Trophoblast cell (in vitro differentiated cells and primary cell): ENCODE results near the gene HNF4A.

Source experiments
- DNase-seq, 2 donors: peaks; one replicate each; pipeline ENCODE4 v3.0.0-alpha.2; 2016
- H2AFZ ChIP-seq: 2 replicates; pipeline ENCODE4 v1.6.1; 2013; ENCODE audit warnings: low read length, moderate library complexity, mild to moderate bottlenecking; ENCODE audit not compliant: insufficient read depth, poor library complexity
- H2AK5ac ChIP-seq: 2 replicates; pipeline ENCODE4 v1.6.1; 2013; ENCODE audit warnings: mild to moderate bottlenecking, low read length
- H2BK120ac ChIP-seq: 2 replicates; pipeline ENCODE4 v1.6.1; 2013; ENCODE audit warnings: low read length, mild to moderate bottlenecking, moderate library complexity; ENCODE audit not compliant: insufficient read depth, poor library complexity
- H2BK12ac ChIP-seq: 2 replicates; pipeline ENCODE4 v1.6.1; 2013; ENCODE audit warnings: mild to moderate bottlenecking, low read length, moderate library complexity
- H2BK5ac ChIP-seq: 2 replicates; pipeline ENCODE4 v1.6.1; 2013; ENCODE audit warnings: low read length, low read depth, moderate library complexity, mild to moderate bottlenecking; ENCODE audit not compliant: poor library complexity
- H3K14ac ChIP-seq: 2 replicates; pipeline ENCODE4 v1.6.1; 2013; ENCODE audit warnings: mild to moderate bottlenecking, low read length
- H3K18ac ChIP-seq: 2 replicates; pipeline ENCODE4 v1.6.1; 2013; ENCODE audit warnings: mild to moderate bottlenecking, low read length
- H3K23ac ChIP-seq: 2 replicates; pipeline ENCODE4 v1.6.1; 2013; ENCODE audit warnings: low read length
- H3K27ac ChIP-seq: 2 replicates; pipeline ENCODE4 v1.5.1; 2013; ENCODE audit warnings: low read depth, mild to moderate bottlenecking, inconsistent platforms, low read length, moderate library complexity
- H3K27me3 ChIP-seq: 2 replicates; pipeline ENCODE4 v1.6.1; 2013; ENCODE audit warnings: inconsistent platforms, mild to moderate bottlenecking, low read length, moderate library complexity; ENCODE audit not compliant: insufficient read depth
- H3K36me3 ChIP-seq, 2 experiments: 1 replicate in 1 of 2; 2 replicates in 1 of 2; pipeline ENCODE4 v1.6.1; 2013; ENCODE audit warnings: low read length in 2 of 2, mild to moderate bottlenecking in 2 of 2, moderate library complexity in 1 of 2; ENCODE audit not compliant: insufficient read depth in 2 of 2, control insufficient read depth in 1 of 2
- H3K4ac ChIP-seq: 2 replicates; pipeline ENCODE4 v1.6.1; 2013; ENCODE audit warnings: low read depth, mild to moderate bottlenecking, low read length, moderate library complexity
- H3K4me1 ChIP-seq, 2 experiments: 1 replicate in 1 of 2; 2 replicates in 1 of 2; pipeline ENCODE4 v1.6.1; 2013; ENCODE audit warnings: low read length in 2 of 2, mild to moderate bottlenecking in 2 of 2, moderate library complexity in 1 of 2; ENCODE audit not compliant: insufficient read depth in 2 of 2, control insufficient read depth in 1 of 2
- H3K4me2 ChIP-seq: 2 replicates; pipeline ENCODE4 v1.6.1; 2013; ENCODE audit warnings: inconsistent platforms, mild to moderate bottlenecking, low read length, moderate library complexity
- H3K4me3 ChIP-seq: 2 replicates; pipeline ENCODE4 v1.5.1; 2013; ENCODE audit warnings: mild to moderate bottlenecking, low read depth, low read length, inconsistent platforms
- H3K79me1 ChIP-seq: one replicate; pipeline ENCODE4 v1.6.1; 2013; ENCODE audit warnings: low read length
- H3K79me2 ChIP-seq: 2 replicates; pipeline ENCODE4 v1.6.1; 2013; ENCODE audit warnings: low read length, mild to moderate bottlenecking; ENCODE audit not compliant: control insufficient read depth, insufficient read depth, poor library complexity
- H3K9ac ChIP-seq: 2 replicates; pipeline ENCODE4 v1.6.1; 2013; ENCODE audit warnings: mild to moderate bottlenecking, low read length
- H3K9me3 ChIP-seq: 2 replicates; pipeline ENCODE4 v1.6.1; 2013; ENCODE audit warnings: low read depth, mild to moderate bottlenecking, control low read depth, inconsistent platforms, low read length; ENCODE audit not compliant: insufficient read depth
- H4K12ac ChIP-seq: 2 replicates; pipeline ENCODE4 v1.6.1; 2013; ENCODE audit warnings: low read depth, mild to moderate bottlenecking, low read length, moderate library complexity
- H4K8ac ChIP-seq: 2 replicates; pipeline ENCODE4 v1.6.1; 2013; ENCODE audit warnings: low read depth, mild to moderate bottlenecking, low read length, moderate library complexity
- H4K91ac ChIP-seq: one replicate; pipeline ENCODE4 v1.6.1; 2013; ENCODE audit warnings: low read depth, mild to moderate bottlenecking, low read length, moderate library complexity
- WGBS: extraction: QIAGEN DNeasy Blood & Tissue Kit; methylation state at CpG from one replicate; pipeline ENCODE4 v1.1.7; 2013; ENCODE audit warnings: missing lambda C conversion rate; ENCODE audit not compliant: insufficient read length, insufficient coverage; ENCODE audit errors: extremely low coverage; 5-methylcytosine and 5-hydroxymethylcytosine counted together

Gene HNF4A

DNA sequence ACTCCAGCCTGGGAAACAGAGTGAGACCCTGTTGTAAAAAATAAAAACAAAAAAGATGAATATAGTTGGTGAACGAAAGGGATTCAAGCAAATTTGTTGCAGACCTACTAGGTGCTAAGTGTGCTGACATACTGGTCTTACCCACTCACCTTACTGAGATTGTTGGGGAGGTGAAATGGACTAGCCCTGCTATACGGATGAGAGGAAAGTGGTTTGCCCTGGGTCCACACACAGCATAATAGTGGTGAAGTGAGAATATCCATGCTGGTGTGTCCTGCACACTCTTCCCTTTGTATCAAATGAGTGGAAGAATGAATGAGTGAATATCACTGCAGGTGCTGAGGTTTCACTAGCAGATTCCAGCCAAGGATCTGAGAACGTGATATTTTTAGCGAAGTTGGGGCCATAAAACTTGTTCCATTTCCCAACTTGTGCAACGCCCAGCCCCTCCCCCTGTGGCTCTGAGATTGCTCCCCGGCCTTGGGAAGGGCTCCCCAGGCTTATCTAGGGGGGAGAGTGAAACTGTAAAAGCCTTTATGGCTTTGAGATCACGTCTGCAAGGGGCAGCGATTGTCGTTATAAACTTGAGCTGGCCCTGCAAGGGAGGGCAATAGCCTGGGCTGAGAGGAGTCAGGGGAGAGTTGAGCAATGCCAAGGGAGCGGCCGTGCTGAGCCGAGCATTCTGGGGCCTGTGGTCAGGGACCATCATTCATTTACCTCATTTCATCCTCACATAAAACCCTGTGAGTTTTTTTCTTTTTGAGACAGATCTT, 87.0 kb downstream of the HNF4A start:
- Histone ChIP-seq H2AK5ac (no peak overlapping the region), H4K91ac (no peak overlapping the region), H3K18ac (no peak overlapping the region), H3K9me3 (no peaks in the 10 kb centered on the region), H2BK120ac (no peak overlapping the region), H3K9ac (no peak overlapping the region), H3K4me1 (no peaks in the 10 kb centered on the region), H4K12ac (no peak overlapping the region), H4K8ac (no peak overlapping the region), H2AFZ (no peak overlapping the region), H3K23ac (no peak overlapping the region), H3K27ac (no peak overlapping the region), H3K36me3 (no peaks in the 10 kb centered on the region), H3K4me3 (no peak overlapping the region), H3K27me3 (no peaks in the 10 kb centered on the region), H3K4me2 (no peak overlapping the region), H3K79me1 (no peaks in the 10 kb centered on the region), H2BK12ac (no peak overlapping the region), H3K14ac (no peak overlapping the region), H3K79me2 (no peaks in the 10 kb centered on the region), H3K4ac (no peak overlapping the region), H2BK5ac (no peak overlapping the region)
- DNase-seq = no peak
- no CpG with 5 or more reads among the region's 12 CpGs for WGBS

DNA sequence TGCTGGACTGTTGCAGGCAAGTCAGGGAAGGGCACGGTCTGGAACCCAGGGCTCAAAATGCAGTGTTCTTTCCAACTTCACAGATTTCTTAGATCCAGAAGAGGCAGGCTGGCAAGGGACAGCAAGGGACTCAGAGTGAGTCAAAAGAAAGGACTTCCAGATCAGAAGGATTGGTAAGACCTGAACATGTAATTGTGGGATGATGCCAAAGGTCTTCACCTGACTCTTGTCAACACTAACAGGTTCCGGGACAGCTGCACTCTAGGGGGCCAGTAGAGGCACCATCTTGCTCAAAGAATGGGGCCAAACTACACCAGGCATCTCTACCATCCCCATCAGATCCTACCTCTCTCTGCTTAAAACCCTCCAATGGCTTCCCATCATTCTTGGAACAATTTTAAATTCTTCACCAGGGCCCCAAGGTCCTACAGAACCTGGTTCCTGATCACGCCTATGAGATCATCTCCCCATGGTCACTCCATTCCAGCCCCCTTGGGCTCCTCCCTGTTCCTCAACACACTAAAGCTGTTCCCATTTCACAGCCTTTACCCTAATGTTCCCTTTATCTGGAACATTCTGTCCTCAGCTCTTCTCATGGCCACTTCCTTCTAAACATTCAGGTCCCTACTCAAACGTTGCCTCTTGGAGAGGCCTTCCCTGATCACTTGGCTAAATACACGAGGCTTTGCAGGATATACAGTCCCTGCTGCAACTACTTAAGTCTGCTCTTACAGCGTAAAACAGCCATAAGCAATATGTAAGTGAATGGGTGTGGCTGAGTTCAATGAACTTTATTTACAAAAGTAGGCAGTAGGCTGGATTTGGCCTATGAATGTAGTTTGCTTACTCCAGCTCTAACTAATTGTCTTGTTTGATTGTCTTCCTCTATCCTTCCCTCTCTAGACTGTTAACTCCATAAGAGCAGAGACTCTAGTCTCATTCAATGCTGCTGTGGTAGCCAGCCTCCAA, 90.5 kb downstream of the HNF4A start:
- H3K36me3 ChIP-seq = no peaks in the 10 kb centered on the region
- no CpG with 5 or more reads among the region's 6 CpGs for WGBS

DNA sequence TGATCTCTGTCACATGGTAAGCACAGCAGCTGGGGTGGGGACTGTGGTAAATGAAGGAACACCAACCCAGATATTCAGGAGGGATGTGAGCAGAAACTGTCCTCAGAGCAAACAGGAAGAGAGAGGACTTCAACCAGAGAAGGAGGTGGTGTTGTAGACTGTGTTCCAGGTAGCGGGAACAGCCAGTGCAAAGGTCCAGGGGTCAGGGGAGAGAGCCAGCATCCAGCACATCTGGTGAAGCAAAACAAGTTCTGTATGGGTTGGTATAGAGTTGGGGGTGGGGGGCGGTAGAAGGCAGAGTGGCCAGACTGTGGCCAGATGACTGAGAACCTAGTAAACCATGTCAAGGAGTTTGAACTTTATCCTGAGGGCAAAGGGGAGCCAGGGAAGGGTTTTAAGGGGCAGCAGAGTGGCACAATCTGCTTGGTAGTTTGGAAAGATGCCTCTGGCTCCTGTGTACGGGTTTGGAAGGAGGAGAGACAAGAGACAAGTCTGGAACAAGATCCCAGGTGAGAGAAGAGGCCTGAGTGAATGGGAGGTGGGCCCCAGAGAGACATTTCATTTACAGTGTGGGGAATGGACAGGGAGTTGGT, 92.4 kb downstream of the HNF4A start:
- no peak overlapping the region for H2BK5ac ChIP-seq
- no peak overlapping the region for H2AFZ ChIP-seq
- H3K27ac ChIP-seq = no peak overlapping the region
- H2BK12ac ChIP-seq = no peak overlapping the region
- H3K18ac ChIP-seq = no peak overlapping the region
- no CpG with 5 or more reads among the region's 3 CpGs for WGBS
- no peaks in the 10 kb centered on the region for H3K79me1 ChIP-seq
- H3K9ac ChIP-seq = no peak overlapping the region
- H4K91ac ChIP-seq = no peak overlapping the region
- H3K9me3 ChIP-seq = no peaks in the 10 kb centered on the region
- H3K4me1 ChIP-seq = no peaks in the 10 kb centered on the region
- no peak overlapping the region for H3K4me3 ChIP-seq
- no peaks in the 10 kb centered on the region for H3K27me3 ChIP-seq
- no peak for DNase-seq
- no peak overlapping the region for H4K8ac ChIP-seq
- no peak overlapping the region for H3K23ac ChIP-seq
- H4K12ac ChIP-seq = no peak overlapping the region
- no peaks in the 10 kb centered on the region for H3K79me2 ChIP-seq
- H3K14ac ChIP-seq = no peak overlapping the region
- no peak overlapping the region for H3K4me2 ChIP-seq
- H2BK120ac ChIP-seq = no peak overlapping the region
- H2AK5ac ChIP-seq = no peak overlapping the region
- H3K4ac ChIP-seq = no peak overlapping the region
- H3K36me3 ChIP-seq = no peaks in the 10 kb centered on the region

More for the DNA sequence above, 90.5 kb downstream of the HNF4A start:
- Histone ChIP-seq H3K18ac (no peak overlapping the region), H3K14ac (no peak overlapping the region), H2AK5ac (no peak overlapping the region), H3K4ac (no peak overlapping the region), H4K12ac (no peak overlapping the region), H2BK120ac (no peak overlapping the region), H3K9me3 (no peaks in the 10 kb centered on the region), H4K91ac (no peak overlapping the region), H3K4me2 (no peak overlapping the region), H2BK12ac (no peak overlapping the region), H3K27ac (no peak overlapping the region), H3K23ac (no peak overlapping the region), H3K4me3 (no peak overlapping the region), H3K79me1 (no peaks in the 10 kb centered on the region), H4K8ac (no peak overlapping the region), H2AFZ (no peak overlapping the region), H3K79me2 (no peaks in the 10 kb centered on the region), H3K27me3 (no peaks in the 10 kb centered on the region), H3K9ac (no peak overlapping the region), H2BK5ac (no peak overlapping the region), H3K4me1 (no peaks in the 10 kb centered on the region)
- no peak for DNase-seq

DNA sequence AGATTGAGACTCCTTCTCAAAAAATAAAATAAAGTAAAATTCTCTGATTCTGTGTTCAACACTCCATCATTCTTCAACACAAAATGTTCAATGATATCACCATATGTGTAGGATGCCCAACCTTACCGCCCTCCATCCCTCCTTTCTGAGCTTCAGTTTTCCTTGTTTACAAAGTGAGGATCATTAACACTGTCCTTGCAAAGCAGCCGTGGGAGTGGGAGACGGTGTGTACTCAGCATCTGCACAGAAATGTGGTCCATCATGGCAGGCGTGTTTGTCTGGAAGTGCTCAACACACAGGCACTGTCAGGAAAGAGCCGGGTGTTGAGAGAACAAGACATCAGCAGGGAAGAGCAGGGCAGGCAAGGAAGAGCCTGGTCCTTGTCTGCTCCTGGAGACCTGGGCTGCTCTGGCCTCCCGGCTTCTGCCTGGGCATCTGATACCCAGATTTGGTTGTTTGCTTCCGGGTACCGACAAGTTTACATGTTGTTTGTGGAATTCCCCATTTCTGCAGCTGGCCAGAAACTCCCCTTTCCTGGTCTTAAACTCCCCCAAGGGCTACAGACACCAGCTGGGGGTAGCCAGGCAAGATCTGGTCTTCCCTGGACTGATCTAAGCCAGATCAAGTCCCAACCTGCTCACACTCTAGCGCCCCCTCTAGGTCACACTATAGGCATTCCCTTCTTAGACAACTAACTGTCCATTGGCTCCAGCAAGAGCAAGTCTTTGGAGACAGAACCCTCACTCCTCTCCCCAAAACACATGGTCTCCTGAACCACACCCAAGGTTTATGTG, 93.5 kb downstream of the HNF4A start:
- H3K4me2 ChIP-seq = no peak overlapping the region
- H4K91ac ChIP-seq = no peak overlapping the region
- no CpG with 5 or more reads among the region's 9 CpGs for WGBS
- no peaks in the 10 kb centered on the region for H3K79me2 ChIP-seq
- H3K4me1 ChIP-seq = no peaks in the 10 kb centered on the region
- no peak overlapping the region for H2AK5ac ChIP-seq
- DNase-seq = no peak
- H4K12ac ChIP-seq = no peak overlapping the region
- no peak overlapping the region for H3K23ac ChIP-seq
- H3K18ac ChIP-seq = no peak overlapping the region
- no peak overlapping the region for H4K8ac ChIP-seq
- H3K14ac ChIP-seq = no peak overlapping the region
- H3K9me3 ChIP-seq = no peaks in the 10 kb centered on the region
- H3K36me3 ChIP-seq = no peaks in the 10 kb centered on the region
- H2BK120ac ChIP-seq = no peak overlapping the region
- H3K4me3 ChIP-seq = no peak overlapping the region
- no peaks in the 10 kb centered on the region for H3K79me1 ChIP-seq
- no peak overlapping the region for H3K4ac ChIP-seq
- H2BK5ac ChIP-seq = no peak overlapping the region
- H2AFZ ChIP-seq = no peak overlapping the region
- H3K9ac ChIP-seq = no peak overlapping the region
- H3K27ac ChIP-seq = no peak overlapping the region
- H2BK12ac ChIP-seq = no peak overlapping the region
- no peaks in the 10 kb centered on the region for H3K27me3 ChIP-seq
